HG03439 (cell line): ENCODE results near the gene MOAP1.
"Not testable (repeated sequence)": the region's sequence is repeated elsewhere in the genome, so short reads cannot be mapped to it uniquely, and the experiment has no call there.

ENCODE experiments used
- ATAC-seq: cut with Tn5 transposase; IDR thresholded peaks from one replicate; pipeline ENCODE4 v1.9.1; 2021; ENCODE audit warnings: mild to moderate bottlenecking, moderate library complexity; ENCODE audit not compliant: unreplicated experiment

The MOAP1 gene

GRCh38 chr14:93186466-93186865 lies 1.8 kb upstream of the MOAP1 start:
- no peak for ATAC-seq

- ATAC-seq, result no peak
Observed at GRCh38 chr14:93185349-93185720, 638 bp upstream of the MOAP1 start.

- ATAC-seq, result no peak
Observed at GRCh38 chr14:93183596-93184317, 940 bp downstream of the MOAP1 start.

GRCh38 chr14:93175492-93175891 lies 9.2 kb downstream of the MOAP1 start:
- ATAC-seq, result no peak

- ATAC-seq, result not testable (repeated sequence)
Observed at GRCh38 chr14:93174731-93175130, 10.0 kb downstream of the MOAP1 start.

GRCh38 chr14:93173943-93174395 lies 10.7 kb downstream of the MOAP1 start:
- no peak for ATAC-seq

GRCh38 chr14:93171376-93171775 lies 13.3 kb downstream of the MOAP1 start:
- no peak for ATAC-seq

GRCh38 chr14:93170141-93170540 lies 14.6 kb downstream of the MOAP1 start:
- not testable (repeated sequence) for ATAC-seq

- not testable (repeated sequence) for ATAC-seq
Observed at GRCh38 chr14:93169619-93170018, 15.1 kb downstream of the MOAP1 start.

- not testable (repeated sequence) for ATAC-seq
Observed at GRCh38 chr14:93168610-93169009, 16.1 kb downstream of the MOAP1 start.

- not testable (repeated sequence) for ATAC-seq
Observed at GRCh38 chr14:93165271-93166265, 19.1 kb downstream of the MOAP1 start.

GRCh38 chr14:93163564-93163963 lies 21.1 kb downstream of the MOAP1 start:
- no peak for ATAC-seq

GRCh38 chr14:93161411-93161940 lies 23.2 kb downstream of the MOAP1 start:
- ATAC-seq, result no peak

- ATAC-seq, result no peak
Observed at GRCh38 chr14:93160353-93160801, 24.3 kb downstream of the MOAP1 start.

GRCh38 chr14:93159625-93160352 lies 24.9 kb downstream of the MOAP1 start:
- not testable (repeated sequence) for ATAC-seq

- not testable (repeated sequence) for ATAC-seq
Observed at GRCh38 chr14:93158349-93158748, 26.3 kb downstream of the MOAP1 start.

- ATAC-seq, result no peak
Observed at GRCh38 chr14:93156693-93157369, 27.9 kb downstream of the MOAP1 start.

GRCh38 chr14:93155667-93156066 lies 29.0 kb downstream of the MOAP1 start:
- no peak for ATAC-seq

- ATAC-seq, result no peak
Observed at GRCh38 chr14:93153121-93153520, 31.6 kb downstream of the MOAP1 start.
